ENCODE data around the gene GPX4.

The GPX4 gene

GRCh38 chr19:1130771-1131717 lies 27.2 kb downstream of the GPX4 start:
- no peak for DNase-seq (ENCODE audit: low read depth)

DNA sequence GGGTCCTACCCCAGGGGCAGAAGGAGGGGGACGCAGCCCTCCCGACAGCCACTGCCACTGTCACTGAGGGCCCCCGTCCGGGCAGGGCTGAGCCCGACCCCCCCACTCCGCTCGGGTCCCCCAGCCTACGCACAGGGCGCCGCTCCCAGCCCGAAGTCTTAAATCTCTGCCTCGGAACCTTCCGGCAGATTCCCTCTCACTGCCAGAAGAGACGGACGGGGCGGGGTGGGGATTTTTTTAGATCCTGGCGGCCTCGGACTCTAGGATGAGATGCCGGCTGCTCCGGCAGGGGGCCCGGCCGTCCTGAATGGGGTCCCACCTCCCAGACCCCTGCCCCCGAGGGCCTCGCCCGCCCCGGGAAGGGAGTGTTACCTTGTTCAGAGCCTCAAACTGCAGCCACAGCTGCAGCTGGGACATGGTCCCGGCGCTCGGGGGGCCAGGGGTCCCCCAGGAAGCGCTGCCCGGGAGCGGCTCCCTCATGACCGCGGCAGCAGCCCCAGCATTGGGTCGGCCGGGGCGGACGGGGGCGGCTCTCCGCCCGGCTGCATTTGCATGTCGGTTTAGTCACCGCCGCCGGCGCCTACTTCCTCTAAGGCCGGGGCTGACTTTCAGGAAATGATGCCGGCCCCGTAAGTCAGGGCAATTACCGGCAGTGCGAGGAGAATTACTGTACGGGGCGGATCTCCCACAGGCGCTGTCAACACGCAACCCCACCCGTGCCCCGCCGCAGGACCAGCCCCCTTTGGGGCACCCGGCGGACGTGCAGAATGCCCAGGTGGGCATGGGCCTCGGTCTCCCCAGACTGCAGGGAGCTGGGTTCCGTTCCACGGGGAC lies 28.1 kb downstream of the GPX4 start:
- DNase-seq (ENCODE audit: low read depth), result peak; percentile 55

DNA sequence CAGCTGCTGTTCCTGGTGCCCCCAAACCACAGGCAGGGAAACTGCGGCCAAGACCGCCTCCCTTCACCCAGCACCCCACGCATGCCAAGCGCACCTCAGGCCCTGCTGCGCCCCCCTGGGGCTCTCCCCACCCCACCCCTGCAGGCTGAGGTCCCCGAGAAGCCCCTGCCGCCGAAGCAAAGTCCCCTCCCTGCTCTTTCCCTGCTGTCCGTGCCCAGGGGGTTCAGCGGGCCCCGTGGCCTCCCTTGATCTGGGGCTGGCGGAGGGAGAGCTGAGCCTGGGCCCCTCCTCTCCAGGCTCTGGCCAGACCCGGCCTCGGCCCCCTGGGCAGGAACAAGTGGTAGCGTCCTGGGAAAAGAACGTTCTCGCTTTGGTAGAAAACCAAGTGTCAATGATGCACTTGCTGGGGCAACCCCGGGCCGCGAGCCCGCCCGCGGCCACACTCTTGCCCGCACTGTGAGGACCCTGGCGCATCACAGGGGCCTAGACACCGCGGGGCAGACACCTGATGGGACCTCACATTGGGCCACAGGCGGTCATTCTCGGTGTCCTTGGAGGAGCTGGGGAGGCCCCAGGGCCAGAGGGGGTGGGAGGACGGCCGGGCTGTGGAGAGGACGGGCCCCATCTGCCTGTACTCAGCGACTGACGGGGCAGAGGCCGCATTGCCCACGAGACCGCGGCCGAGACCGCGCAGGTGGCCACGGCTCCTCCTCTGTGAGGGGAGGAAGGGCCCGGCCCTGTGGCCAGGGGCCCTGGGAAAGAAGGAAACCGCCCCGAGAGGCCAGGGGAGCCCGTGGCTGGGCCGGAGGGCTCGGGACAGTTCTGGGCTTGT lies 29.0 kb downstream of the GPX4 start:
- DNase-seq (ENCODE audit: low read depth), result no peak

- DNase-seq (ENCODE audit: low read depth), result no peak
Observed at GRCh38 chr19:1133471-1133929, 29.7 kb downstream of the GPX4 start.

- no peak for DNase-seq (ENCODE audit: low read depth)
Observed at GRCh38 chr19:1134431-1134830, 30.6 kb downstream of the GPX4 start.

- DNase-seq (ENCODE audit: low read depth), result no peak
Observed at GRCh38 chr19:1135454-1135853, 31.7 kb downstream of the GPX4 start.

DNA sequence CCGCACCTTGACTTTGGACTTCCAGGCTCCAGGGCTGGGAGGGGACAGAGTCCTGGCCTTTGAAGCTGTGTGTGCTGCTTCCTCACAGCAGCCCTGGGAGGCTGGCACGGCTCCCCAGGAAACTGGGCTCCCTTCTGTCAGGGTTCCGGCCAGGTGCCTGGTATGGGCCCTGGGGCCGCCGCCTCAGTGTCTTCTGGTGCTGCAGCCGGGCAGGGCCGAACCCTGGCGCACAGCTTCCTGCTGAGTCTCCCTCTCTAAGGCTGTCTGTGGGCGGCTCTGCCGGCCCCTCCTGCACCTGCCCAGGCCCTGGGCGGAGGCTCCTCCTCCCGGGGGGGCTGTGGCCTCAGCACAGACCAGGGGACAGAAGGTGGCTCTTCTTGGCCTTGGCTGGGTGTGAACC lies 32.4 kb downstream of the GPX4 start:
- DNase-seq (ENCODE audit: low read depth), result no peak

DNA sequence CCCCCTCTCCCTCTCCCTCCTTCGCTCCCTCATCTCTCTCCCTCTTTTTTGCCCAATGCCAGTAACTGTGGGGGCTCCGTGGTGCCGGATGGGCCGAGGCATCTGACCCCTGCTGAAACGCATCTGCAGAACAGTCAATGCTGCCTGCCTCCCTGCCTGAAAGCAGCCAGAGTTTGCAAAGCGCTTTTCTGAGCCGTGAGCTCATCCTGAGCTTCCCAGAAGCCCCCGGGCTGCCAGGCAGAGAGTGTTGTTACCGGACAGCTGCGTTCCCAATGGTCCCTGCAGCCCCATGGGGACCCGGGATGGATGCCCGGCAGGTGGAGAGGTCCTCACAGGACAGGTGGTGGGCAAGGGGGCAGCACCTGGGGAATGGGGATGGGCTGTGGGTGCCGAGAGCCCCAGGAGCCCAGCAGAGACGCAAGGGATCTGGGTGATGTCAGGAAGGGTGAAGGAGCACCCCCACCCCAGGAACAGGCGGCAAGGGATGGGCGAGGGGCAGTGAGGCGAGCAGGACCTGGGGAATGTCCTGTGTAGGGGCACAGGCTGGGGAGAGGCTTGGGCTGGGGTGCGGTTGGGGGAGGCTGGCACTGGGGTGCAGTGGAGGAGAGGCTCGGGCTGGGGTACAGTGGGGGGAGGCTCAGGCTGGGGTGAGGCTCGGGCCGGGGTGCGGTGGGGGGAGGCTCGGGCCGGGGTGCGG lies 33.0 kb downstream of the GPX4 start:
- DNase-seq (ENCODE audit: low read depth), result no peak

DNA sequence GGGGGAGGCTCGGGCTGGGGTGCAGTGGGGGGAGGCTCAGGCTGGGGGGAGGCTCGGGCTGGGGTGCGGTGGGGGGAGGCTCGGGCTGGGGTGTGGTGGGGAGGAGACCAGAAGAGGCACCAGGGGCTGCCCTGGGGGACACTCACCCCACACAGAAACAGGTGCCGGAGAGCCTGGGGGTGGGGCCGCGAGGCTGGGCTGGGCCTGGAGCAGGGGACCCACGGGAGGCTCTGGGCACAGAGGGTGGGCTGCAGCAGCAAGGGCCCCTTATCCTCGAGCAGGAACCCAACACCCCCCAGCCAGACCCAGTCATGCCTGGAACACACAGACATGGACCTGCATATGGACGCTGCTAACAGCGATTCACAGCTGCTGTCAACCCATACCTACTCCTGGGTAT lies 34.3 kb downstream of the GPX4 start:
- DNase-seq (ENCODE audit: low read depth), result no peak

- DNase-seq (ENCODE audit: low read depth), result no peak
Observed at GRCh38 chr19:1139126-1139525, 35.3 kb downstream of the GPX4 start.

DNA sequence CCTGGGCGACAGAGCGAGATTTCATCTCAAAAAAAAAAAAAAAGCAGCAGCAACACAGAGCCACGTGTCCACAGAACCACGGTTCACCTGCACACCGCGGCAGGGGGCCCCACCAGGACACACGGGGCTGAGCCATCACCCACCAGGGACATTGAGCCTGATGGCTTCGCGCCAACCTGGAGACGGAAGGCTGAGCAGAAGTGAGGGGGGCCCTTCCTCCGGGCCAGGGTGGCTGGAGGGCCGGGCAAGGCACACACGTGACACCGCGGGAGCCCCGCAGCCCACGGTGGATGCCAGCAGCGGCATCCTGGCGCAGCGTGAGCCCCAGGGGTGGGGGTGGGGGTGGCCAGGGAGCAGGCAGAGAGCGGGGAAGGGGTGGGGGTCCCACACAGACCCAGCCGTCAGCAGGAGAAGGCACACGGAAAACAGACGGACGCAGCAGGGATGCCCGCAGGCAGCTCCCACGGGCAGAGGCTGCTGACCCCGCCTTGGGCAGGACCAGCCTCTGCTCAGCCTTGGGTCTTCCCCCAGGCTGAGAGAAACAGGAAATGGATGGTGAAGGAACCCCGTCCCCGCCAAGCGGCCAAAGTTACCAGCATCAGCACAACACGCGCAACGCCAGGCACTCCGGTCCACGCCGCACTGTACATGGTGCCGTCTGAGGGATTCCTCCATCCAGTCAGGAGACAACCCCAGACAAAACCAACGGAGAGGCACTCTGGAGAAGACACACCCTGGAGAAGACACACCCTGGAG lies 36.7 kb downstream of the GPX4 start:
- DNase-seq (ENCODE audit: low read depth), result no peak

- no peak for DNase-seq (ENCODE audit: low read depth)
Observed at GRCh38 chr19:1141944-1142343, 38.1 kb downstream of the GPX4 start.

- DNase-seq (ENCODE audit: low read depth), result no peak
Observed at GRCh38 chr19:1143828-1144399, 40.1 kb downstream of the GPX4 start.

- DNase-seq (ENCODE audit: low read depth), result no peak
Observed at GRCh38 chr19:1144741-1145140, 40.9 kb downstream of the GPX4 start.

DNA sequence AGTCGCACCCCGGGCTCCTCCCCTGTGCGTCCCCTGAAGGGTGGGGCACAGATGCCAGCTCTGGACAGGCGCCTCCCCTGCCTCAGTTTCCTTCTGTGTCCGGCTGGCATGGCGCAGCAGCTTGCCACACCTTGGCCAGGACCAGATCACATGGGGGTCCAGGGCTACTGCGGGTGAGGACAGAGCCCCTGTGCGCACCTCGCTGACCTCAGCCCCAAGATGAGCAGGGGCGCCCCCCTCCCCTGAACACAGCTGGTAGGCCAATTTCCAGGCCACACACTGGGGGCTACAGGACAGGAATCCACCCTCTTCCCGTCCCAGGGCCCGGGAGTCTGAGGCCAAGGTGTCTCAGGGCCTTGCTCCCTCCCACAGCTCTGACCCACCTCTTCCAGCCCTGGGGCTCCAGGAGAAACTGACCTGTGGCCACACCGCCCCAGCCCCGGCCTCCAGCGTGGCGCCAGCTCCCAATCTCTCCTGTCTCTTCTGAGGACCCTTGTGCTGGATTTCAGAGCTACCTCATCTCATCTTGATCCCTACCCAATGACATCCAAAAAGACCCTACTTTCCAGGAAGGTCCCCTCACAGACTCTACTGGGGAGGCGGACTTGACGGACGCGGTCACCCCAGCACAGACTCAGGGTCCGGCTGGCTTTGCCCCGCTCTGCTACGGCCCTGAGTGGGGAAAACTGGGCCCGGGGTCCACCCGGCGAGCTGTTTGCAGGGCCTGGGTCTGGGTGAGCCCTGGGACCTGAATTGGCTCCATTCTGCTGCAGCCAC lies 42.0 kb downstream of the GPX4 start:
- no peak for DNase-seq (ENCODE audit: low read depth)

- DNase-seq (ENCODE audit: low read depth), result no peak
Observed at GRCh38 chr19:1146412-1146699, 42.6 kb downstream of the GPX4 start.

DNA sequence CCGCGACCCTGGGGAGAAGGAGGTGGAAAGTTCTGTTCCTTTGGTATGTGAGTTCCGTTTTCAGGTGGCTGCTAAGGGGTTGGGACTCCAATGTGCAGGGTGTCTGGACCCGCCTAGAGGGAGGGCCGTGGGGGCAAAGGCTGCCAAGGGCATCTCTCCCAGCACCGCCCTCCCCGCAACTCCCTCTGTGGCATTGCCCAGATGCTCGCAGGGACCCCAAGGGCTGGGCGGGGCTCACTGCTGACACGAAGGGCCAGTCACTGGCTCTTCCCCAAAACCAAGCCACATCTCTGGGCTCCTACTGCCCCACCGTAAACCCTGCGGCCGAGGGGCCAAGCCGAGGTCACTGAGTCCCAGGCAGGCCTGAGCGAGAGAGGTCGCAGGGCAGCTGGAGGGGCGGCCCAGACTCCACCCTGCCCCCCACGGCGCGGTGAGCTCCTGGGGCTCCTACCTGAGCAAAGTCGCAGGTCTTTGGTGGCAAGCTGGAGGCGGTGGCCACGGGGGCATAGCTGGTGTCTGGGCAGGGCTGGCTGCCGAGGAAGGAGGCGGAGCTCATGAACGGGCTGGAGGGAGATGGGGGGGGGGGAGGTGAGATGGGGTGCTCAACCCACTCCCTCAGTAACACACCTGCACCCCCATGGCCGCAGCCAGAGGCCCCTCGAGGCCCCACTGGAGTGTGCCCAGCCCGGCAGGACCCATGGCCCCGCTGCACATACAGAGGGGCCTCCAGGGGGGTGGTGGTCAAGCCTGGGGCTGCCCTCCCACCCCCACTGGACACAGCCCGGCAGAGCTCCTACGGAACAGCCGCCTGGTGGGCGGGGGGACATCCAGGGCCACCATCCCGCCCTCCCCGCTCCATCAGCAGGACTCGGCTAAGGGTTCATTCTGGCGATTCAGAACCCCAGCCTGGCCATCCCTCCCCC lies 43.3 kb downstream of the GPX4 start:
- DNase-seq (ENCODE audit: low read depth), result no peak

DNA sequence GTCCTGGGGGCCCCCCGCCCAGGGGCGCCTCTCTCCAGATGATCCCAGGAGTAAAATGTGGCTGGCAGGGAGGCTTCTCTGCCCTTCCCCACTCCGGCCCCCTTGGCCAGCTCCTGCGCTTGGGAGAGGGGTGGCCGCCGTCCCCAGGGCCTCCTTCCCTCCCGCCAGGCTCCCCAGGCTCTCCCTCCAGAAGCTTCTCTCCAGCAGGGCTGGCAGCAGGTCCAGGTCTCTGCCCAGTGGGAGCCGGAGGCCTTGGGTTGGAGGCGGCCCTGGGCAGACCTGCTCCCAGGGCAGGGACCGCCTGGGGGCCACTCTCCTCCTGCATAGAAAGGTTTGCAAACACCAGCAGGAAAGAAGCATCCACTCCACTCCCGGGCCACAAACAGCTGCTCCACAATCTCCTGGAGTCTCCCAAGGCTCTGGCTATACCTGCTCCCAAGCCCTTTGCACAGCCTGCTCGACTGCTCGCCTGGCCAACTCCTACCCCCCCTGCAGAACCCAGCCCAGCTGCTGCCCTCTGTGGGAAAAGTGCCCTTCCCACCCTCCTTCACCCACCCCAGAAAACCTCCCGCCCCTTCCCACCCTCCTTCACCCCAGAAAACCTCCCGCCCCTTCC lies 44.2 kb downstream of the GPX4 start:
- DNase-seq (ENCODE audit: low read depth), result no peak
